Type B pancreatic cell (in vitro differentiated cells): ENCODE data around the gene ANGPTL4. TPM values are rescaled to one million over a fixed set of nuclear protein-coding genes. Genes with fewer than 3 reads are reported as not detected.
A peak's percentile ranks its signal among the peaks of the same experiment; 100 is the strongest.
"Not testable (repeated sequence)": the region's sequence is repeated elsewhere in the genome, so short reads cannot be mapped to it uniquely, and the experiment has no call there.

Experiments
- DNase-seq: peaks from one replicate; pipeline ENCODE4 v3.0.0; 2021; ENCODE audit warnings: mixed read lengths; ENCODE audit not compliant: unreplicated experiment; ENCODE audit errors: extremely low spot score
- H3K27ac Mint-ChIP-seq: 2 replicates; pipeline ENCODE4 v1.8.0; 2021; ENCODE audit warnings: mild to moderate bottlenecking, mixed read lengths
- H3K27me3 Mint-ChIP-seq: 2 replicates; pipeline ENCODE4 v1.8.0; 2021; ENCODE audit warnings: mixed read lengths
- H3K36me3 Mint-ChIP-seq: 2 replicates; pipeline ENCODE4 v1.8.0; 2021; ENCODE audit warnings: mixed read lengths
- H3K4me1 Mint-ChIP-seq: one replicate; pipeline ENCODE4 v1.8.0; 2021; ENCODE audit warnings: mixed read lengths; ENCODE audit not compliant: unreplicated experiment
- H3K4me3 Mint-ChIP-seq: 2 replicates; pipeline ENCODE4 v1.8.0; 2021; ENCODE audit warnings: mild to moderate bottlenecking, mixed read lengths
- H3K9me3 Mint-ChIP-seq: 2 replicates; pipeline ENCODE4 v1.8.0; 2021; ENCODE audit warnings: mixed read lengths
- CTCF ChIP-seq: fragments of 200-600 bp; sonication (generic); conservative IDR thresholded peaks from 2 replicates; pipeline ENCODE4 v1.5.0; 2021; ENCODE audit warnings: antibody characterized with exemption, mild to moderate bottlenecking
- total RNA-seq: library from RNA; stranded (reverse); gene quantifications from 2 replicates; pipeline ENCODE4 v1.2.1, GENCODE V29; 2021; ENCODE audit warnings: low replicate concordance

ANGPTL4 gene
- total RNA-seq, 1 donor from 2014 or later = 4.7 TPM

GRCh38 chr19:8367327-8368001 lies 3.5 kb downstream of the ANGPTL4 start:
- no peaks in the 10 kb centered on the region for H3K36me3 Mint-ChIP-seq
- H3K27me3 Mint-ChIP-seq = peaks cover 32% of the 10 kb centered on the region
- no peaks in the 10 kb centered on the region for H3K9me3 Mint-ChIP-seq
- H3K4me1 Mint-ChIP-seq = peaks cover 26% of the 10 kb centered on the region
- H3K4me3 Mint-ChIP-seq = peak overlapping the region; percentile 75
- H3K27ac Mint-ChIP-seq = peak overlapping the region; percentile 79
- TF ChIP-seq CTCF = no peak
- peak; percentile 82 for DNase-seq

GRCh38 chr19:8370176-8371010 lies 6.4 kb downstream of the ANGPTL4 start:
- Mint-ChIP-seq H3K27me3 (peaks cover 19% of the 10 kb centered on the region), H3K27ac (no peak overlapping the region), H3K4me1 (peaks cover 19% of the 10 kb centered on the region), H3K9me3 (no peaks in the 10 kb centered on the region), H3K36me3 (no peaks in the 10 kb centered on the region), H3K4me3 (no peak overlapping the region)
- TF ChIP-seq CTCF = no peak
- DNase-seq = no peak

GRCh38 chr19:8371011-8371804 lies 7.3 kb downstream of the ANGPTL4 start:
- no peak overlapping the region for H3K27ac Mint-ChIP-seq
- DNase-seq = no peak
- TF ChIP-seq CTCF = no peak
- peaks cover 13% of the 10 kb centered on the region for H3K27me3 Mint-ChIP-seq
- H3K36me3 Mint-ChIP-seq = no peaks in the 10 kb centered on the region
- H3K9me3 Mint-ChIP-seq = no peaks in the 10 kb centered on the region
- peaks cover 15% of the 10 kb centered on the region for H3K4me1 Mint-ChIP-seq
- no peak overlapping the region for H3K4me3 Mint-ChIP-seq

- Mint-ChIP-seq H3K9me3 (no peaks in the 10 kb centered on the region), H3K36me3 (peaks cover 5% of the 10 kb centered on the region), H3K4me3 (no peak overlapping the region), H3K27ac (peak overlapping the region; percentile 13), H3K27me3 (no peaks in the 10 kb centered on the region), H3K4me1 (no peaks in the 10 kb centered on the region)
- TF ChIP-seq CTCF = no peak
- no peak for DNase-seq
Observed at GRCh38 chr19:8373867-8374813, 10.2 kb downstream of the ANGPTL4 start.

GRCh38 chr19:8375766-8376165 lies 11.8 kb downstream of the ANGPTL4 start:
- H3K36me3 Mint-ChIP-seq = peaks cover 14% of the 10 kb centered on the region
- H3K27ac Mint-ChIP-seq, H3K9me3 Mint-ChIP-seq: not testable (repeated sequence)

GRCh38 chr19:8376373-8376974 lies 12.5 kb downstream of the ANGPTL4 start:
- DNase-seq, H3K4me1 Mint-ChIP-seq, H3K27ac Mint-ChIP-seq, H3K4me3 Mint-ChIP-seq, H3K27me3 Mint-ChIP-seq, H3K9me3 Mint-ChIP-seq: not testable (repeated sequence)
- peaks cover 14% of the 10 kb centered on the region for H3K36me3 Mint-ChIP-seq

More at GRCh38 chr19:8375766-8376165, 11.8 kb downstream of the ANGPTL4 start:
- not testable (repeated sequence) for H3K4me3 Mint-ChIP-seq, DNase-seq, H3K4me1 Mint-ChIP-seq, H3K27me3 Mint-ChIP-seq
